Measurements from ENCODE around the gene PADI4.
"Not testable (repeated sequence)": the region's sequence is repeated elsewhere in the genome, so short reads cannot be mapped to it uniquely, and the experiment has no call there.

The PADI4 gene

GRCh38 chr1:17314491-17314971 is 6.5 kb downstream of the PADI4 start:
- no peak for DNase-seq (ENCODE audit: low spot score)

GRCh38 chr1:17315542-17316130 is 7.6 kb downstream of the PADI4 start:
- DNase-seq (ENCODE audit: low spot score) = no peak

- no peak for DNase-seq (ENCODE audit: low spot score)
Measured at GRCh38 chr1:17316704-17317103, 8.7 kb downstream of the PADI4 start.

GRCh38 chr1:17318262-17318661 is 10.3 kb downstream of the PADI4 start:
- DNase-seq (ENCODE audit: low spot score) = no peak

GRCh38 chr1:17319561-17320350 is 11.8 kb downstream of the PADI4 start:
- no peak for DNase-seq (ENCODE audit: low spot score)

GRCh38 chr1:17321857-17322390 is 13.9 kb downstream of the PADI4 start:
- DNase-seq (ENCODE audit: low spot score) = not testable (repeated sequence)

- no peak for DNase-seq (ENCODE audit: low spot score)
Measured at GRCh38 chr1:17328855-17329254, 20.9 kb downstream of the PADI4 start.

GRCh38 chr1:17329610-17330009 is 21.6 kb downstream of the PADI4 start:
- no peak for DNase-seq (ENCODE audit: low spot score)

- no peak for DNase-seq (ENCODE audit: low spot score)
Measured at GRCh38 chr1:17330856-17331255, 22.9 kb downstream of the PADI4 start.

- no peak for DNase-seq (ENCODE audit: low spot score)
Measured at GRCh38 chr1:17333081-17333480, 25.1 kb downstream of the PADI4 start.

- DNase-seq (ENCODE audit: low spot score) = peak; percentile 66
Measured at GRCh38 chr1:17335821-17336710, 28.1 kb downstream of the PADI4 start.

- DNase-seq (ENCODE audit: low spot score) = no peak
Measured at GRCh38 chr1:17338706-17339493, 30.9 kb downstream of the PADI4 start.

- DNase-seq (ENCODE audit: low spot score) = no peak
Measured at GRCh38 chr1:17339521-17339920, 31.5 kb downstream of the PADI4 start.

GRCh38 chr1:17340358-17340757 is 32.4 kb downstream of the PADI4 start:
- DNase-seq (ENCODE audit: low spot score) = peak; percentile 51

- DNase-seq (ENCODE audit: low spot score) = no peak
Measured at GRCh38 chr1:17342014-17342441, 34.0 kb downstream of the PADI4 start.

- DNase-seq (ENCODE audit: low spot score) = not testable (repeated sequence)
Measured at GRCh38 chr1:17345506-17345905, 37.5 kb downstream of the PADI4 start.

GRCh38 chr1:17346046-17346789 is 38.2 kb downstream of the PADI4 start:
- no peak for DNase-seq (ENCODE audit: low spot score)

GRCh38 chr1:17347769-17348592 is 40.0 kb downstream of the PADI4 start:
- DNase-seq (ENCODE audit: low spot score) = peak; percentile 75

GRCh38 chr1:17348593-17349234 is 40.7 kb downstream of the PADI4 start:
- DNase-seq (ENCODE audit: low spot score) = no peak

All from SW480 (cell line).